ENCODE data around the gene DENND4C. TPM values are rescaled to one million over a fixed set of nuclear protein-coding genes. Genes with fewer than 3 reads are reported as not detected.

DENND4C gene
- total RNA-seq, 3 donors from 2014 or later: 146 to 158 (median 148) TPM

GRCh38 chr9:19378164-19378563, 147.7 kb downstream of the DENND4C start:
- DNase-seq (ENCODE audit: low spot score in 2 of 2): no peak
- H3K27me3 ChIP-seq: no peaks in the 10 kb centered on the region
- peak overlapping the region in 2 of 3 donors; percentile 79 to 81 for H3K4me3 ChIP-seq
- intact Hi-C loops (cut with DNase I; ENCODE audit: low total_unique reads): no loop called here
- no peaks in the 10 kb centered on the region for H3K9me3 ChIP-seq
- peaks cover 0 to 13% of the 10 kb centered on the region in 2 donors for H3K4me1 ChIP-seq
- peaks cover 7% of the 10 kb centered on the region for H3K36me3 ChIP-seq
- TF ChIP-seq POLR2AphosphoS5 (IDR thresholded peaks at IDR 0.05) (no peak), POLR2A (IDR thresholded peaks at IDR 0.05) (no peak)
- TF ChIP-seq, protein P1, sequence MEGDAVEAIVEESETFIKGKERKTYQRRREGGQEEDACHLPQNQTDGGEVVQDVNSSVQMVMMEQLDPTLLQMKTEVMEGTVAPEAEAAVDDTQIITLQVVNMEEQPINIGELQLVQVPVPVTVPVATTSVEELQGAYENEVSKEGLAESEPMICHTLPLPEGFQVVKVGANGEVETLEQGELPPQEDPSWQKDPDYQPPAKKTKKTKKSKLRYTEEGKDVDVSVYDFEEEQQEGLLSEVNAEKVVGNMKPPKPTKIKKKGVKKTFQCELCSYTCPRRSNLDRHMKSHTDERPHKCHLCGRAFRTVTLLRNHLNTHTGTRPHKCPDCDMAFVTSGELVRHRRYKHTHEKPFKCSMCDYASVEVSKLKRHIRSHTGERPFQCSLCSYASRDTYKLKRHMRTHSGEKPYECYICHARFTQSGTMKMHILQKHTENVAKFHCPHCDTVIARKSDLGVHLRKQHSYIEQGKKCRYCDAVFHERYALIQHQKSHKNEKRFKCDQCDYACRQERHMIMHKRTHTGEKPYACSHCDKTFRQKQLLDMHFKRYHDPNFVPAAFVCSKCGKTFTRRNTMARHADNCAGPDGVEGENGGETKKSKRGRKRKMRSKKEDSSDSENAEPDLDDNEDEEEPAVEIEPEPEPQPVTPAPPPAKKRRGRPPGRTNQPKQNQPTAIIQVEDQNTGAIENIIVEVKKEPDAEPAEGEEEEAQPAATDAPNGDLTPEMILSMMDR (IDR thresholded peaks at IDR 0.05): no peak
- peak overlapping the region; percentile 23 to 95 for H3K27ac ChIP-seq

- peak overlapping the region; percentile 64 to 81 (median 79) for H3K4me3 ChIP-seq
- no peak for TF ChIP-seq POLR2AphosphoS5 (IDR thresholded peaks at IDR 0.05)
- TF ChIP-seq, protein P1 (IDR thresholded peaks at IDR 0.05): no peak
- TF ChIP-seq POLR2A (IDR thresholded peaks at IDR 0.05): no peak
- peak overlapping the region; percentile 23 to 95 for H3K27ac ChIP-seq
- DNase-seq (ENCODE audit: low spot score in 2 of 2): no peak
- H3K27me3 ChIP-seq: no peaks in the 10 kb centered on the region
- peaks cover 7% of the 10 kb centered on the region for H3K36me3 ChIP-seq
- intact Hi-C loops (cut with DNase I; ENCODE audit: low total_unique reads): no loop called here
- H3K4me1 ChIP-seq: peaks cover 0 to 13% of the 10 kb centered on the region in 2 donors
- no peaks in the 10 kb centered on the region for H3K9me3 ChIP-seq
Measured at GRCh38 chr9:19378647-19379046, 148.2 kb downstream of the DENND4C start.

DNA sequence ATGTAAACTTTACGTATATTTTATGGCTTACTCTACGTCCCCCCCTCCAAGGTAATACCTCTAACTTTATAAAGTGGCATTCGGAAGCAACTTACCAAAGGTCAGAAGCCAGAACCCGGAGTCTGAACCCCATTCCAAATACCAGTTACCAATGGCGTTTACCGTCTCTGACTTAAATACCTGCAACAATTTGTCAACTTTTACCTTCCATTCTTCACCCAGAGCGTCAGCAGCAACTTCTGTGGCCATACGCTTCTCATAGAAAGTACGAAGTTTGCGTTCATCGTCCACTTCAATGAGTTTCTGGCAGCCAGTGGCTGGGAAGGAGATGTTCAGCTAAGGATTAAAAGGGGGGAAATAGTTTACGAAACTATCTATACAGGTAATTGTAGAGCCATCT, 148.8 kb downstream of the DENND4C start:
- Histone ChIP-seq H3K4me1 (peaks cover 0 to 13% of the 10 kb centered on the region in 2 donors), H3K9me3 (no peaks in the 10 kb centered on the region), H3K4me3 (peak overlapping the region; percentile 64 to 81 (median 79)), H3K27me3 (no peaks in the 10 kb centered on the region), H3K27ac (peak overlapping the region; percentile 95), H3K36me3 (peaks cover 7% of the 10 kb centered on the region)
- DNase-seq (ENCODE audit: low spot score in 2 of 2): no peak
- intact Hi-C loops (cut with DNase I; ENCODE audit: low total_unique reads): no loop called here
- TF ChIP-seq, protein P1 (IDR thresholded peaks at IDR 0.05): no peak
- TF ChIP-seq POLR2AphosphoS5 (IDR thresholded peaks at IDR 0.05) (no peak), POLR2A (IDR thresholded peaks at IDR 0.05) (no peak)

GRCh38 chr9:19379697-19380046, 149.2 kb downstream of the DENND4C start:
- no peak for DNase-seq (ENCODE audit: low spot score in 2 of 2)
- peaks cover 7% of the 10 kb centered on the region for H3K36me3 ChIP-seq
- no peaks in the 10 kb centered on the region for H3K27me3 ChIP-seq
- peaks cover 0 to 13% of the 10 kb centered on the region in 2 donors for H3K4me1 ChIP-seq
- no peaks in the 10 kb centered on the region for H3K9me3 ChIP-seq
- intact Hi-C loops (cut with DNase I; ENCODE audit: low total_unique reads): no loop called here
- TF ChIP-seq POLR2A (IDR thresholded peaks at IDR 0.05) (no peak), POLR2AphosphoS5 (IDR thresholded peaks at IDR 0.05) (no peak)
- TF ChIP-seq, protein P1 (IDR thresholded peaks at IDR 0.05): no peak
- H3K4me3 ChIP-seq: peak overlapping the region; percentile 64 to 81 (median 79)
- H3K27ac ChIP-seq: peak overlapping the region; percentile 95

DNA sequence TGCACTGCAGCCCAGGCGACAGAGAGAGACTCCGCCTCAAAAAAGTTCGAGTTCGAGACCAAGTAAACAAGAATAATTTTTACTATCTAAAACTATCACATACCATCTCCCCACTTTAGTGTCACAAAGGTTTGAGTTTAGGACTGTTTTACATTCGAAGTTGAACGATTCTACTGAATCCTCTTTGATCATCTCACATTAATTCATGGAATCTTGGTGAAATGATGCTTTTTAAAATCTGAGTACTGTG, 150.3 kb downstream of the DENND4C start:
- peak overlapping the region; percentile 95 for H3K27ac ChIP-seq

More for the DNA sequence above, 150.3 kb downstream of the DENND4C start:
- Histone ChIP-seq H3K4me1 (peaks cover 0 to 13% of the 10 kb centered on the region in 2 donors), H3K36me3 (no peaks in the 10 kb centered on the region), H3K4me3 (peak overlapping the region; percentile 64 to 81 (median 79)), H3K9me3 (no peaks in the 10 kb centered on the region), H3K27me3 (no peaks in the 10 kb centered on the region)
- TF ChIP-seq POLR2A (IDR thresholded peaks at IDR 0.05) (no peak), POLR2AphosphoS5 (IDR thresholded peaks at IDR 0.05) (no peak)
- TF ChIP-seq, protein P1 (IDR thresholded peaks at IDR 0.05): no peak
- intact Hi-C loops (cut with DNase I; ENCODE audit: low total_unique reads): no loop called here
- DNase-seq (ENCODE audit: low spot score in 2 of 2): no peak
